GM18526 (cell line): Measurements from ENCODE around the gene CTDP1.

ENCODE experiments used
- POLR2A ChIP-seq: IDR thresholded peaks from 3 replicates; pipeline ENCODE4 v1.6.1; 2011; ENCODE audit not compliant: insufficient read length; ENCODE audit errors: extremely low read depth

Gene CTDP1, protein sequence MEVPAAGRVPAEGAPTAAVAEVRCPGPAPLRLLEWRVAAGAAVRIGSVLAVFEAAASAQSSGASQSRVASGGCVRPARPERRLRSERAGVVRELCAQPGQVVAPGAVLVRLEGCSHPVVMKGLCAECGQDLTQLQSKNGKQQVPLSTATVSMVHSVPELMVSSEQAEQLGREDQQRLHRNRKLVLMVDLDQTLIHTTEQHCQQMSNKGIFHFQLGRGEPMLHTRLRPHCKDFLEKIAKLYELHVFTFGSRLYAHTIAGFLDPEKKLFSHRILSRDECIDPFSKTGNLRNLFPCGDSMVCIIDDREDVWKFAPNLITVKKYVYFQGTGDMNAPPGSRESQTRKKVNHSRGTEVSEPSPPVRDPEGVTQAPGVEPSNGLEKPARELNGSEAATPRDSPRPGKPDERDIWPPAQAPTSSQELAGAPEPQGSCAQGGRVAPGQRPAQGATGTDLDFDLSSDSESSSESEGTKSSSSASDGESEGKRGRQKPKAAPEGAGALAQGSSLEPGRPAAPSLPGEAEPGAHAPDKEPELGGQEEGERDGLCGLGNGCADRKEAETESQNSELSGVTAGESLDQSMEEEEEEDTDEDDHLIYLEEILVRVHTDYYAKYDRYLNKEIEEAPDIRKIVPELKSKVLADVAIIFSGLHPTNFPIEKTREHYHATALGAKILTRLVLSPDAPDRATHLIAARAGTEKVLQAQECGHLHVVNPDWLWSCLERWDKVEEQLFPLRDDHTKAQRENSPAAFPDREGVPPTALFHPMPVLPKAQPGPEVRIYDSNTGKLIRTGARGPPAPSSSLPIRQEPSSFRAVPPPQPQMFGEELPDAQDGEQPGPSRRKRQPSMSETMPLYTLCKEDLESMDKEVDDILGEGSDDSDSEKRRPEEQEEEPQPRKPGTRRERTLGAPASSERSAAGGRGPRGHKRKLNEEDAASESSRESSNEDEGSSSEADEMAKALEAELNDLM

DNA sequence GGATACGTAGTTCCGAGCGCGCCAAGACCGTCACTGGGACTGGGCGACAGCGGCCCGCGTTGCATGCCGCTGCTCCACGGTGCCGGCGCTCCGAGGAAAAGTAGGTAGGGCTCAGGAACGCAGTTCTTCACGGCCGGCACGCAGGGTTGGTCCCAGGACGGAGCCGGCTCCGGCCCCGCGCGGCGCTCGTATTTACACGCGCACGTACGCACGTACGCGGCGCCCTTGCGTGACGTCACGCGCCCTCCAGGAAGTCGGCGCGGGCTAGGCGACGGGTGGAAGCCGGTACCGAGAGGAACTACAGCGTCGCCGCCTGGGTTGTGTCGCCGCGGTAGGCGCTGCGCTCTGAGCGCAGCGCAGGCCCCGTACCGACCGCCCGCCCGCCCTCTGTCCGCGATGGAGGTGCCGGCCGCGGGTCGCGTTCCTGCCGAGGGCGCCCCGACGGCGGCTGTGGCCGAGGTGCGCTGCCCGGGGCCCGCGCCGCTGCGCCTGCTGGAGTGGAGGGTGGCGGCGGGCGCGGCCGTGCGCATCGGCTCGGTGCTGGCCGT is at the start of gene CTDP1:
CTDP1 (plus strand) TSS at position 252 of the 548 bp plus-strand sequence; CDS start at position 397, 145 bp downstream.
- TF ChIP-seq POLR2A, result peak; percentile 53

GRCh38 chr18:79630281-79631095 is 49.1 kb upstream of the CTDP1 start:
- no peak for TF ChIP-seq POLR2A

DNA sequence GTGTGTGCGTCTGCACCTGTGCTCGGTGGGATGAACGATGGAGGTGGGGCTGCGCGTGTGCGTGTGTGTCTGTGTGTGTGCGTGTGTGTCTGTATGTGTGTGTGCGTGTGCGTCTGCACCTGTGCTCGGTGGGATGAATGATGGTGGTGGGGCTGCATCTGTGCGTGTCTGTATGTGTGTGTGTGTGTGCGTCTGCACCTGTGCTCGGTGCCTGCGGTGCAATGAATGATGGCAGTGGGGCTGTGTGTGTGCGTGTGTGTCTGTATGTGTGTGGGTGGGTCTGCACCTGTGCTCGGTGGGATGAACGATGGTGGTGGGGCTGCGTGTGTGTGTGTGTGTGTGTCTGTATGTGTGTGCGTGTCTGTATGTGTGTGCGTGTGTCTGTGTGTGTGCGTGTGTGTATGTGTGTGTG is 48.5 kb upstream of the CTDP1 start:
- no peak for TF ChIP-seq POLR2A

DNA sequence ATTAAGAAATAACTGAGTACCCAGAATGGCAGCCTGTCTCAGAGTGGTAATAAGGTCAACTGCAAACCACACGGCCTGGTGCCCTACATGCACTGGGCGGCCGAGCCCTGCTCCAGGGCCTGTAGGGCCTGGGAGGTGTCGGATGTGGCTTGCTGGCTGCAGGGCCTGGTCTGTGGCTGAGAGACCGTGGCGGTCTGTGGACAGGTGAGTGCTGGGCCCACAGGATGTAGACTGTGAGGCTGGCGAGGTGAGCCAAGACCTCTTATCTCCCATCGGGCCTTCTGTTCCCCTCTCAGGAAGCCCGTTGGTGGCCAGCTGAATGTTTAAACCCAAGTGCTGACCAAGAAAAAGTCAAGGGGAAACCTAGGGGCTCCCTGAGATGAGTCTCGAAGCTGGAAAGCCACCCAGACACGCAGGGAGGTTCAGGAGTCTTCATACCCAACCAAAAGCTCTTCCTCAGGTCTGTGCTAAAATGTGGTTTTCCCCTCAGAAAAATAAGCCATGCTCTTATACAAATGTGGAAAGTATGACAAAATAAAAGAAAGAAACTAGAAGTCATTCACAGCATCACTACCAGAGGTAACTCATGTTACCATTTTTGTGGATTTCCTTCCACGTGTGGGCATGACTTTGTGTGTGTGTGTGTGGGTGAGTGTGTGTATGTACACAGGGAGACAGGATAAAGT is 47.7 kb upstream of the CTDP1 start:
- no peak for TF ChIP-seq POLR2A

DNA sequence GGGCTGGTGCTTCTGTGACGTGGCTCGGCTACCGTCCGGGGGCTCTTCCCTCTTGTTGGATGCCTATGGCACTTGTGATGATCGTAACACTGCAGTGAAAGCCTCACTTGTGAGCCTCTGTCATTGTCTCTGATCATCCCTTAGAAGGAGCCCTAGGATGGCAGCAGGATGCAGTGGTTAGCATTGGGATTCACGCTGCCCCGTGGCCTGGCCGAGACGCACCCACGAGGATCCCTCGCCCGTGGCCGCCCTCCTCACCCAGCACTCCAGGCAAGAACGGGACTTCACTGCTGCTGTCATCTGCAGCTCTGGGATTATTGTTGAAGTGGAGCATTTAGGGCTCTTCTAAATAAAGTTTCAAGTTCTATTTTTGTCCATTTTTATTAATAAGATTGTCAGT is 46.8 kb upstream of the CTDP1 start:
- no peak for TF ChIP-seq POLR2A

GRCh38 chr18:79634186-79634585 is 45.4 kb upstream of the CTDP1 start:
- TF ChIP-seq POLR2A, result no peak

- no peak for TF ChIP-seq POLR2A
Measured at GRCh38 chr18:79634593-79635426, 44.8 kb upstream of the CTDP1 start.

GRCh38 chr18:79635427-79635726 is 44.2 kb upstream of the CTDP1 start:
- TF ChIP-seq POLR2A, result no peak

- no peak for TF ChIP-seq POLR2A
Measured at GRCh38 chr18:79637181-79637920, 42.3 kb upstream of the CTDP1 start.

GRCh38 chr18:79637921-79638909 is 41.4 kb upstream of the CTDP1 start:
- TF ChIP-seq POLR2A, result no peak

GRCh38 chr18:79639072-79639829 is 40.4 kb upstream of the CTDP1 start:
- no peak for TF ChIP-seq POLR2A

DNA sequence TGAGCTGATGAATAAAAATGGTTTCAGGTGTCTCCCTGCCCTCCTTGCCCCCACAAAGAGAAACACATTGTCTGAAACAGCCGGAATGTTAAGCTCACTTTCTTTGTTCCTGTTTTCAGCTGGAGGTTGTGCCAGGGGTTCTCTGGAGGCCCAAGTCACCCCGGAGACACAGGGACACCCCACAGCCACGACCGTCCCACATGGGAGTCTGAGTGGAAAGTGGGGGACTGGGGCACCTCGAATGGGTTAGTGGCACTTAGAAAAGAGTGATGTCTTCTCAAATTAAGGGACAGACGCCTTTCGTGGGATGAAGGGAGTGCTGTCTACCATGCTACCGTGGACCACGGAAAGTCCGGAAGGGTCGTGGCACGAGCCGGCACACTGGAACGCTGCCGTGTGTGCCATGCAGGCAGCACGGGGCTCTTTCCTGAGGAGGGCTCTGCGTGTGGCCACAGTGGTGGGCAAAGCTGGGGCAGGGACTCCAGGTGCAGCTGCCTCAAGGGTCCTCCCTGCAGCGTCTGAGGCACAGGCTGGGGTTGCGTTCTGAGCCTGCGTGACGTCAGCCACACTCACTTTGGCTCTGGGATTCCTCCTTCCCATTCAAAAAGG is 39.4 kb upstream of the CTDP1 start:
- no peak for TF ChIP-seq POLR2A
